ENCODE results near the gene CFAP45.

Gene CFAP45

DNA sequence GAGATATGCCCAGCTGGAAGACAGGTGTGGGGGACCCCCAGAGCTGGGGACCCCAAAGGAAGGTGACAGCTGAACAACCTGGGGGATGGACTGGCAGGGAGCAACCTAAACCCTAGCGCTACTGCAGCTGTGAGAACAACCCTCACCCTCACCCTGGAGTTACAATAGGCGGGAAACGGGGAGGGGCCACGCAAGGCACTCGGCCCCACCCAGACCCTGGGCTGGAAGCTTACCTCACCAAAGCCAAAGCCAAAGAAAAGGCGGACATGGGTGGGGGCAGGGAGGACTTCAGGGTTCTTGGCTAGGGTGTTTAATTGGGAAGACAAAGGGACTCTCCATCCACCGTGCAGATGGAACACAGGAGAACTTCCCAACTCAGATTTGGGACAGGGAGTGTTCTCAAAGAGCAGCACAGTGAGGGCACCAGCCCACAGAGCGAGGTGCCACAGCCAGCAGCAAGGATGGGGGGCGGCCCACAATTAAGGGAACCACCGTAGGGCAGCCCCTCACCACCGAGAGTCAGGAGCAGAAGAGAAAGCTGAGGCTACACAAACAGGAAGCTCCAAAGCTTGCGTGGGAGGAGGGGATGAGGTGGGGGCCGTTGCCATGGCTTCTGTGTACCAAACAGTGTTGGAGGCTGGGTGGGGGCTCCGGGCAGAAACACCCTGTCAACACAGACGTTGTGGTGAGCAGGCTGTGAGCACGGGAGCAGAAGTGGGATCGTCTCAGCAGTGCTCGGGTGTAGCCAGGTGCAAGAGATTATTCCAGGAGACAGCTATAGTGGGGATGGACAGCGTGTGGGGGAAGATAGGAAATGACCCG is 23.4 kb upstream of the CFAP45 start:
- DNase-seq, result peak; percentile 92 to 95

DNA sequence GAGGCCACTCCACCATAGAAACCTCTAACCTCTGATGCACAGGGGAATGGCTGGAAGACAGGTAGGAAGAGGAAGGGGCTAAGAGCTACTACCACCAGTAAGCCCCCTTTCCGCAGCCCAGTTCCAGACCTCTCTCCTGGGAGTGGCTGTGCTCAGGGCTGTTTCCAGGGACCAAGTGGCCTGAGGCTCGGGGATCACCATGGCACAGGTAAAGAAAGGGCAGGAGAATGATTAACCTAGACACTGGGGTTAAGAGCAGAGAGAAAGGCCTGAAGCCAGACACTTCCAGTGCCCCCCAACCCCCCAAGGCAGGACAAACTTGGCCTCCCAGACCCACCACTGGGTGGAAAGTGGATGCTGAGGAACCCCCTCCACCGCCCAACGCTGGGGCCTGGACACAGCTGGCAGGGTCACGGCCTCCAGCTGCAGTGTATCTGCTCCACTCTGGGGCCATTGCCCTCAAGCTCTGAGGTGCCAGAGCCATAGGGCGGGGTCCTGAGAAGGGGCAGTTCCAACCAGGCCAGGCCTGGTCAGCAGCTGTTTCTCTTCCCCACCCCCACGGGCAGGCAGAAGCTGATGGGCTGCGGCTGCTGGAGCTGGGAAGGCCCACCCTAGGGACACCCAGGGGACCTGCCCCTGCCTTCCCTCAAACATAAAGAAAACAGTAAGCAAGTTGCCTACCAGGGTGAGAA is 22.7 kb upstream of the CFAP45 start:
- no peak for DNase-seq

DNA sequence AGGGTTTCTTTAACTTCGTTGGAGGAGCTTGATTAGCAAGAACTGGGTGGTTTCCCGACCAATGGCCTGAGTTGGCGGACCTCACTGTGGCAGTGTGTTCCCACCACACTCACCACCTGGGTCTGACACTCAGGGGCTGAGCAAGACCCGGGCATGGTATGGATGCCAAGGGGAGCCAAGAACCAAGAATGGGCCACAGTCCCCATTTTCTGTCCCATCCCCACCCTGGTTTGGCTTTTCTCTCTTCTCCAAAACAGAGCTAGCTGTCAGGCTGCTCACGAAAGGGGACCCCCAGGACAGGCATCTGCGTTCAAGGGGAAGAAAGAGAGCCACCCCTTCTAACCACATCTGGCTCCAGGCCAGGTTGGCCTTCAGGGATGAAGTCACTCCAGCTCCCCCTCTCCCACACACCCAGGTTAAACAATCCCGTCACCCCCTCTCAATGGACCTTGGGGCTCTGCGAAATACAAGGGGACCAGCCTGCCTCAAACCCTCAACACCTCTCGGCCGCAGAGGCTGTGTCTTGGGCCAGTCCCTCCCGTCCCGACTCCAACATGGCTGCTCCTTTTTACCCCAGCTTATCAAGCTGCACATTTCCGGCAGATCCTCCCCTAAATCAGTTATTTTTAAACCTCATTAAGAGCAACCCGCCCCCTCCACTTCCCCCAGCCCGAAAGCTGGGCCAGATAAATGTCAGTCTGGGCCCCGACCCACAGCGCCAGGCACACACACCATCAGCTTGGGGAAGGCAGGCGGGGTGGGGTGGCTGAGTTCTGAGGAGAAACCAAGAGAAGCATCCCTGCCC is 21.9 kb upstream of the CFAP45 start:
- no peak for DNase-seq

DNA sequence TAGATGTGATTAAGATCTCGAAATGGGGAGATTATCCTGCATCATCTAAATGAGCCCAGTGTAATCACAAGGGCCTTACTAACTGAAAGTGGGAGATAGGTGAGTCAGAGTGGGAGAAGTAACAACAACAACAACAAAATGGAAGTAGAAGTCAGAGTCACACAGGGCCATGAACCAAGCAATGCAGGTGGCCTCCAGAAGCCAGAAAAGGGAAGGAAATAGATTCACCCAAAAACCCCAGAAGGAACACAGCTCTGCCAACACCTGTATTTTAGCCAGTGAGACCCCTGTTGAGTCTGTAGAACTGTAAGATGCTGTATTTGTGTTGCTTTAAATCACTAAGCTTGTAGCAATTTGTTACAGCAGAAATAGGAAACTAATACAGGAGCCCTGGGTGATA is 21.3 kb upstream of the CFAP45 start:
- DNase-seq, result peak in 1 of 2 donors; percentile 34

DNA sequence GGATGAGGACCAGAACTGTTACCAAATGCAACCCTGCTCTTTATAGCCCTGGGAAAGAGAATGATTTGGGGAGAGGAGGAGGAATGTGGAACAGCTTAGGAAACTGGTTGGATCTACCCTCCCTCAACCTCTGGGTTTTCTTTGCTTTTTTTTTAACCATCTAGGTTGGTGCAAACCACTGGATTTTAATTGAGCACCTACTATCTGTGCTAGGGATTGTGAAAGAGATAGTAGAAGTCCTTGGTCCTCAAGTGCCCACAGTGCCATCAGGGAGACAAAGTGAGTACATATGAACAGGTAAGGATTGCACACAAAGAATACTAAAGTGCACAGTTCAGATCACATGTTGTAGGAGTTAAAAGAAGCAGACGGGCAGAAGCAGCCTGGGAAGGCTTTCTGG is 20.7 kb upstream of the CFAP45 start:
- no peak for DNase-seq

DNA sequence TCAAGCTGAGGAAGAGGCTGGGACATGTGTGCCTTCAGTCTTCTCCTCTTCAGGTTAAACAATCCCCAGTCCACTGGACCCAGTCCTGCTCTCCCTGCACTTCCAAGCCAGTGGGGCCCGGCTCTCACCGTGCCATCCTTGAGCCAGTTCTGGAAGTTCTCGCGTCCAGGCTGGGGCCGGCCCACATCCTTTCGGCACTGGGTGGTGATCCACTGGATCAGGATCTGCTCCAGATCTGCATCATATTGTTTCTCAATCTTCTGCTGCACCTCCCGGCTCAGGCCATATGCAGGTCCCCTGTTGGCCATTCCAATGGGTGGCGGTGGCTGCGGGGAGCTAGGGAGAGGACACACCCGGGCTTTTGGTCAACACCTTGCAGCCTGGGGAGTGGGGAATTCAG is 20.2 kb upstream of the CFAP45 start:
- DNase-seq, result no peak

DNA sequence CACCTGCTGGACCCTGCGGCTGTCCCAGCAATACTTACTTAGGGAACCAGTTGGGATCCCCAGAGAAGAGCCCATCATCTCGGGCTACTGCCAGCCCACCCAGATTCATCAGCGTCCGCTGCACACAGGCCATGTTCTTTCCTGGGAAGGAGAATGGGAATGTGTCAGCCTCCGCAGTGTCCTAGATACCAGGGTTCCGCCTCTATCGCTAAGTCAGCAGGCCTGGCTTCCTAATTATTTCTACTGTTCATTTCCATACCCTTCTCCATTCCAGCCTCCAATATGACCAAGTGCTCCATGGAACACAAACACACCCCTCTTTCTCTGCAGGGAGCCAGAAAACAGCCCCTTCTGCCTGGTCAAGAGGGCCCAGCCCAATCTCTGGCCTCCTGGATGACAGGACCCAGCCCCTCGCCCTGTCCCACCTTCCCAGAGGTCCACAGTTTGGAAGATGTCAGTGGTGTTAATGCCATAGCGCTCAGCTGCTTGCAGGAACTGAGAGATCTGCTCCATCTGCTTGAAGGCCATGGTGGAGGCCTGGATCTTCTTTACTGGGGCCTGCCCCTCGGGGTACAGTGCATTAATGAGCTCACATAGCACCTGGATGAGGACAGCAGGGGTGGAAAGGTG is 19.4 kb upstream of the CFAP45 start:
- DNase-seq, result no peak

DNA sequence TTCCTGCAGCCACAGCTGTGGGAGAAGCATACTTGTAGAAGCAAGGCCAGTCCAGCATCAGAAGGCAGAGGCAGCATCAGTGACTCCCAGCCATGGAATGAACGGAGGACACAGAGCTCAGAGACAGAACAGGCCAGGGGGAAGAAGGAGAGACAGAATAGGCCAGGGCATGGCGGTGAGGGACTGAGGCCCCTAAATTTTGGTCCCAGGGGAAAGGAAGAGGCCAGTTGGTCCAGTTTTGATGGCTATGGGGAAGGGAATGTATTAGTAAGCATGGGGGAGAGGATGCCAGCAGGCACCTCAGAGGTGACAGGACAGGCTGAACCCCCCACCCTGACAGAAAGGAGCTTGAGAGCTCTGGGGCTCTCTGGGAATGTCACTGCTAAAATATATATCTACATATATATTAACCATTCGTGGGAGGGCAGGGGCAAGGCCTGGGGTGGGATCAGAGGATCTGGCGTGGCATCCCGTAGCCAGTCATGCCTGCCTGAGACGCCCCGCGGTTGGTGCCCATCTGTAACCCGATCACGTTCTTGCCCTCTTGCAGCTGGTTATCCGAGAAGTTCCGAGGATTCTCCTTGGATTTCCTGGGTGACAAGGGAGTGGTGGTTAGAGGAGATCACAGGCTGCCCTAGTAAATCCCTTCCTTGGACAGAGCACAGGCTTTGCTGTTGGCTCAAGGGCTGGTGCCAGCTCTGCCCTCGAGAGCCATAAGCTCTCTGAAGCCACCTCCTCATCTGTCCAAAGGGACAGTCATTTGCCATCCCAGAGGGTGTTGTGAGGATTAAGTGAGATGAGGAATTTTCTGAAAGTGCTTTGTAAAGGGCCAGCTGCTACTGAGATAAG is 18.6 kb upstream of the CFAP45 start:
- no peak for DNase-seq

DNA sequence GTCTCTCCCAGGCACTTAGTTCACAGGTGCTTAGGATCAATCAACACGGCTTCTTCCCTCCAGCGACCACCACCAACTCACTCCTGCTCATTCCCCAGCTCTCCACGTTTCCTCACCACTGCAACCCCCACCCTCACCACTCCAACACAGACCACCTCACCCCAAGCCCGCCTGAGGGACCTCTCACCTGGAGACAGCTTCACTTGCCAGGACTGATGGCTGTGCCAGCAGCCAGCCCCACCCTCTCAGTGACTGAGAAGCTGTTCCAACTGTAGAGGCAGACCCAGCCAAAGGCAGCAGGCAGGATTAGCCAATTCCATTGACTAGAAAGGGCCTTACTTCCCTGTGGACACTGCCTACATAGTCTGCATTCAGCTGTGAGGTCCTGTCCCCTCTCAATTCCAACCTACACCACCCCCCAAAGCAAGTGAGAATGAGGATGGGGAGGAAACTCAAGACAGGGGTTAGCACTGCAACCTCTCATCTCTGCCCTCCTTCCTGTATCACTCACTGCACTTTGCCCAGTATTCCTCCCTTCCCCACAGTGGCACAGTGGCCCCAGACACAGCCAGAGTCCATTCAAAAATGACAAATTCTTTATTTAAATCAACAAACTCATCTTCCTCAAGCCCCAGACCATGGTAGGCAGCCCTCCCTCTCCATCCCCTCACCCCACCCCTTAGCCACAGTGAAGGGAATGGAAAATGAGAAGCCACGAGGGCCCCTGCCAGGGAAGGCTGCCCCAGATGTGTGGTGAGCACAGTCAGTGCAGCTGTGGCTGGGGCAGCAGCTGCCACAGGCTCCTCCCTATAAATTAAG is 17.8 kb upstream of the CFAP45 start:
- DNase-seq, result no peak

DNA sequence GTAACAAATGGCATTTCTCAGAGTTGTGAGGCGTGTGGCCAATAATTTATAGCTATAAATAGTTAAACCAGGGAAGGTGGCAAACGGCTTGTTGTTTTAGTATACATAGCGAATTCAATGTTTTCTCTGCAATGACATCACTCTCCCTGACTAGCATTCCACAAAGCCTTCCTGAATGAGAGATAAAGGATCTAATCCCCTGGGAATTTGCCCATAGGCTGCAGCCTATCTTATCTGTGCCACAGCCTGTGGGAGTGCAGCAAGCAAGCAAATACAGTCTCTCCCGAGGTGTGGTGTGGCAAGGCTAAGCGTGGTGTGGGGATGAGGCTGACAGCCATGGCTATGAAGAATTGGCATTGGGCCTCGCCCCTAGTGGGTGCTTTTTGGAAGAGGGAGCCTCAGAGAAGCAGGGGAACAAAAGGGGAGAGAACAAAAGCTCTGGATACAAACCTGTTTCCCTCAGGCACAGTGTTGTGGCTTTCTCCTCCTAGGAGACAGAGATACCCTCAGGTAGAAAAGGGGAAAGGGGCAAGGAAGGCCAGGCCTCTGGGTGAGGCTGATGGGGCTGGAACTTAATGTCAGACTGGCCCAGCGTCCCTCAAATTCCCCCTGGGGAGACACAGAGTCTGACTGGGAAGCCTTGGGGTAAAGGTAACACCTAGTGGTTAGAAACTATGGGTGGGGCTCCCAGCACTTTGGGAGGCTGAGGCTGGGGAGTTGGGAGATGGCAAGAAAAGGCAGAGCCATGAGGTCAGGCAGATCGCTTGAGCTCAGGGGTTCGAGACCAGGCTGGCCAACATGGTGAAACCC is 16.5 kb upstream of the CFAP45 start:
- no peak for DNase-seq

DNA sequence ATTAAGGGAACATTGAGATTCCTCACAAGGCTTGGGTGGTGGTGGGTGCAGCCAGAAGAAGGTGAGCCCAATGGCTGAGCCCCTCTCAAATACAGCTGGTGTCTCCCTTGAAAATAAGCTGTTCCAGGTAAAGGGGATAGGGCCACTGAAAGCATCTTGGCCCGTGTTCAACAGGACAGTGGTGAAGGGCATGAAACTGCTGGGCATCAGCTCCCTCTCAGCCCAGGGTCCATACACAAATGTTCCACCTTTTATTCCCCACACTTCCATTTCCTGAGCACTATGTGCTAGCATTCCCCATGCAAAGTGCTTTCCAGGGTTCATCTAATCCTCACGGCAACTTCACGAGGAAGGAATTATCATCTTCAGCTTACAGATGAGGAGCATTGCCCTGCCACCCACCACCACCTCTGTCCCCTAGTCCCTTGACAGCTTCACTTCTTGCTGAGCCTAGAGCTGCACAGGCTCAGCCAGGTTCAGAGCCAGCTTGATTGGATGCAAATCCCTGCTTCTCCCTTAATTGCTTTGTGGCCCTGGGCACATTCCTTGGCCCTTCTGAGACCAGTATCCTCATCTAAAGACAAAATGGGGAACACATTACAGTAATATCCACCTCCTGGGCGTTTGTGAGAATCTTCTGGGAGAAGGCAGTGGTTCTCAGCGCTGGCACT is 15.7 kb upstream of the CFAP45 start:
- no peak for DNase-seq

DNA sequence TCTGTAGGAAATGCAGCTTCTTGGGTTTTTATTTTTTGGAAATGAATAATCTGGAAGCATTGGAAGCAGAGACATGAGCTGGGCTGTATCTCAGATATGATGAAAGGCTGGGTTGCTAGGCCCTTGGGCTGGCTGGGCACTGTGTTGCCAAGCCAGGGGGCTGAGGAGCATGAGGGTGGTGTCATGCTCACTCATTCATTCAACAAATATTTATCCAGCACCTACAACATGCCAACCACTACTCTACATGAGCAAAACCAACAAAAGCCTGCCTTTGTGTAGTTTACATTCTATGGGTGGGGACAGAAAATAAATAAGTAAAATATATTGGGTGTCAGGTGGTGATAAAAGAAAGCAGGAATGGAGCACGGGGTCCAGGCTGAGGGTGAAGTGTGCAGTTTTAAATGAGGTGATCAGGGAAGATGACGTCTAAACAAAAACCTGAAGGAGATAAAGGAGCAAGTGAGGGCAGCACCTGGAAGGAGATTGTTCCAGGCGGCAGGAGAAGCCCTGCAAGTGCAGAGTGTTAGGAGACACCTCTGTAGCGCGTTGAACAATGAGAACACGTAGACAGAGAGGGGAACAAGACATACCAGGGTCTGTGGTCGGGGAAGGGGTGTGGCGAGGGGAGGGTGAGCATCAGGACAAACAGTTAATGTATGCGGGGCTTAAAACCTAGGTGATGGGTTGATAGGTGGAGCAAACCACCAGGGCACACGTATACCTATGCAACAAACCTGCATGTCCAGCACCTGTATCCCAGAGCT is 14.5 kb upstream of the CFAP45 start:
- DNase-seq, result no peak

DNA sequence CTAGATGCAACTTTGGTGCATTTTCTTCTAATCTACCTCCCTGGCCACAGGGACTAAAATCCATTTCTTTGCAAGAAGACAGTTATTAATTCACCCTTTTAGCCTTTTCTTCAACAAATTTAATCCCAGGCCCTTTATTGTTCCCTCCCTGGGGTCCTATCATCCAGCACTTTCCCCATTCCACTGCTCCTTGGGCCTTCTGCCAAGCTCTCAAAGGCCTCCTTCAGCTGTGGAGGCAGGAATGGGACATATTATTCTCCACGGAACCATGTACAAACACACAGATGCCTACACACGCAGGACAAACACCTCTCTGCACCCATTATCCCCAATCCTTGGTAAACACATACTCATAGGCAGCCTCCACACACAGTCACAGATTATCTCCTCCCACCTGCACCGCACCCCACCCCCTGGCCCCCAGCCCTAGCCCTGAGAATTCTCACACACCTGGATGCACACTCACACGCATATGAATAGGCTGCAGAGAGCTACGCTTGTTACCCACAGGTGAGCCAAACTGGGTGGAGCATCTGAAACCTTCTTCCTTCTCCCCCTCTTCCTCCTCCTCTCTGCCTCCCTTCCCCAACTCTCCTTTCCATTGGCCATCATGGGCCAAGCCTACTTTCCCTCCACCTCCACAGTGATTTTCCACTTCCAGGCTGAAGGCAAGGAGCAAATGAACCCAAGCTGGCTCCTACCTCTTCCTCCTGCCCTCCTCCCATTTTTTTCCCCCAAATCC is 13.7 kb upstream of the CFAP45 start:
- DNase-seq, result no peak

DNA sequence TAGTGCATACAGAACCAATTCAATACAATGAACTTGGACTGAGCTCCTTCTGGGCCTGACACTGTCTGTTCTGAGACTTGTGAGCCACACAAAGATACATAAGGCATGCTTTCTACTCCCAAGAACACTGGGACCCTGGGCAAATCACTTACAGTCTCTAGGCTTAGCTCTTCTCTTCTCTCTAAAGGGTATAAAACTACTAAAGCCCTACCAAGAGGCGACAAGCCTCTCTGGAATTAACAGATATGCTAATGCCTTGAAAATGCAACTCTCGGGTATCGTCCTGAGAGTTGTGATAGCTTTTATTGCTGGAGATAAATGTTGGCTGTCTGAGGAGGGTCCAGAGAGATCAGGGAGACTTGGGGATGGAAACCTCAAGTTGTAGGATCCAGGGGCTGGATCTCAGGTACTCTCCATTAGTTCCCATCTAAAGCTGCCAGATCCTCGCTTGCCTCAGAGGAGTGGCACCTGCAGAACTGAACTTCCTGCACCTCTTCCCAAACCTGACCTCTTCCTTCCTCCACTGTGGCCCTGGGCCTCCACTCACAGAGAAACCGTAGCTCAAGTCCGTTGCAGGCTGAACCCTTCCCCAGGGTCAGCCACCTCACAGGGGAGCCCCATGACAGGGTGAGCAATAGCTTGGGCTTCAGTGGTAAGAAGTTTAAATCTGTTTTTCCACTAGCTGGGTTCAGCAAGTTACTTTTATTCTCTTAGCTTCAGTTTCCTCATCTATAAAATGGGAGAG is 11.5 kb upstream of the CFAP45 start:
- DNase-seq, result peak in 1 of 2 donors; percentile 34

DNA sequence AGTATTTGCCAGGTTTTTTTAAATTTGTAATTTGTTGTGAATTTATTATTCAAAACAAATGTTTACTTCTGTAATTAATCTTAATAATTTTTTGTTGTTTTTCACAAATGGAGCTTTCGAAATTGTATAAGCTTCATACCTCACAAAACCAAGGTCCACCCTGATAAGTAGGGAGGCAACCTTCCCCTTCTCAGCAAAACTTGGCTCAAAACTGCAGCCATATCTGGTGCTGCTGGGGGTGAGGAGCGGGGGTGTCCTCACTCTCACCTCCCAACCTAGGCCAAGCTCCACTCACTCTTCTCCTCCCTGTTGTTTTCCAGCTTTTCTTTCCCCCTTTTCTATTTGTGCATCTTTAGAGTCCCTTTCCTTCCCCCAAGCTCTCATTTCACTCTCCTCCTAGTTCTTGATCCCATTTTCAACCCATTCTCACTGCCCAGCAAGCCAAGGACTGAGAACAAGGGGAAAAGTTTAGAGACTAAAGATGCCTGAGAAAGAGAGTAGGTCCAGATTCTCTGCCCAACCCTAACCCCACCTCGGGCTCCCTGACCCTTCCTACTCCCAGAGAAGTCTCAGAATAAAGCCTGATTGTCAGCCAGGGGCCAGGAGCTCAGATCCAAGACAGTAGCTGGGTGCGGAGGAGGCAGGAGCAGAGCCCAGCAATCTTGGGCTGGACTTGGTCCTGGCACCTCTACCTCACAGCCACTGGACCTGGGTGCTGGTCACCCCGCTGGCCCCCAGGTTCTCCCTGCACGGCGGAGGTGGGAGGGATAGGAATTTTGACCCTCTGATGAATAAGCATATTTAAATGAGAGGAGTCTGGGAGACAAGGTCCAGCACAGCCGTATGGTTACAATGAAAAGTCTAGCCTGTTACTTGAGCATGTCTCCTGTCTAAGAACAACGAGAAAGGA is 8.3 kb upstream of the CFAP45 start:
- DNase-seq, result no peak

DNA sequence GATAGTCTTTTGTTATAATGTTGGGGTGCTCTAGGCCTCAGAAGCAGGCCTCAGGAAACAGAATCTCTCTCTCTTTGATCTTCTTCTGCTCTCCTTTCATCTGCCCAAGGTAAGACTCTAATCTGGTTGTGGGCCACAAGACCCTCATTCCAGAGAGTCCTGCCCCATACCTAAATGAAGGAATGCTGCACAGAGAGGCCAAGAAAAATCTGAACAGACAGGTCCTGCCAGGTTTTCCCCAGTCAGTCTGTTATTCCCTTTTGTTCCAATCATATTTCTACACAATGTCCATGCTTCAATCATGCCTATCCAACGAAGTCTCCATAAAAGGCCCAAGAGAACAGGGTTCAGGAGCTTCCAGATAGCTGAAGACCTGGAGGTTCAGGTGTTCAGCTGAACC is 7.0 kb upstream of the CFAP45 start:
- DNase-seq, result no peak
